K562 treated with DMSO at 1 percent for 24 hours (cell line): ENCODE results near the gene PRPS1L1. TPM values are rescaled to one million over a fixed set of nuclear protein-coding genes. Genes with fewer than 3 reads are reported as not detected.

ENCODE experiments used
- total RNA-seq: library from RNA; unstranded; fragments of 300-600 nt; gene quantifications from 2 replicates; pipeline ENCODE4 v1.2.3, GENCODE V29; 2022; ENCODE audit warnings: low read depth; ENCODE audit not compliant: insufficient read depth

Gene PRPS1L1
- total RNA-seq = 1.2 and 1.4 TPM in 2 replicates

DNA sequence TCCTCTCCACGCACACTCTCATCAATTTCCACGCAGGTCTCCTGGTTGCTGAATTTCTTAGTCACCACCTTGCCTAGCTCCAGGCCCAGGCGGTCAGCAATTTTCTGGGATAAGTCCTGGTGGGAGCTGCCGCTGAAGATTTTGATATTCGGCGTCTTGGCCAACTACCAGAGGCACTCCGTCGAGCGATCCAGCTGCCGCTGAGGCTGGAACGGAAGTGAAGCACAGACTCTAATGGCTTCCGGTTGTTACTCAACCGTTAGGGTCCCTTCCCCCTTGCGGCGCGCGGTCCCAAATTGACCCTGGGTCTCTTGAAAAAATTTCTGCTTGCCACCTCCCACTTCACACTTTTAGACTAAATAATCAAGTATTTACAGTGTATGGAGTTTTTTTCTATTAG is at the start of gene PRPS1L1:
TSS of gene PRPS1L1 (minus strand) at position 219 of the 400 bp plus-strand sequence.

Other genes starting within 250 kb of the PRPS1L1 start
- 9.3 and 11.0 TPM in 2 replicates for gene SNX13, start 87.4 kb downstream of the PRPS1L1 start, total RNA-seq